Ovary (tissue), 3 donors: ENCODE measurements around the gene GRID2IP.

ENCODE experiments used
- CTCF ChIP-seq, 3 donors: fragments of 450-650 bp in 2 of 3; fragments of 200-600 bp in 1 of 3; IDR thresholded peaks; one replicate each; pipeline versions ENCODE4 v1.5.1 to v1.8.0; 2016 to 2022; ENCODE audit warnings: antibody characterized with exemption in 3 of 3, mild to moderate bottlenecking in 1 of 3
- EP300 ChIP-seq: sonication (generic); formaldehyde crosslinking; IDR thresholded peaks from one replicate; pipeline ENCODE4 v1.6.1; 2017; ENCODE audit warnings: antibody characterized with exemption
- POLR2A ChIP-seq: fragments of 450-650 bp; IDR thresholded peaks from one replicate; pipeline ENCODE4 v1.6.1; 2017; ENCODE audit warnings: antibody characterized with exemption, mild to moderate bottlenecking, moderate library complexity
- donor health status: DM: no; HTN: no; CAD: no.

- TF ChIP-seq CTCF (IDR thresholded peaks at IDR 0.05) = no peak
- TF ChIP-seq POLR2A = no peak
- TF ChIP-seq EP300 = no peak
Observed at GRCh38 chr7:6600093-6600492, 48.8 kb upstream of the GRID2IP start.
